DOHH2 (cell line): ENCODE results near the gene KRT24.

Source experiments
- H3F3A ChIP-seq: fragments of 200-600 bp; sonication (generic), shearing (Covaris generic); 2 replicates; pipeline ENCODE4 v1.6.0; 2016; ENCODE audit warnings: antibody characterized with exemption, mild to moderate bottlenecking; ENCODE audit not compliant: control insufficient read depth, insufficient read depth
- H3K27ac ChIP-seq: fragments of 200-600 bp; sonication (generic); 2 replicates; pipeline ENCODE4 v1.5.1; 2014; ENCODE audit warnings: low read depth, mild to moderate bottlenecking, low read length, moderate library complexity
- H3K27me3 ChIP-seq: fragments of 200-600 bp; sonication (generic); 2 replicates; pipeline ENCODE4 v1.6.1; 2014; ENCODE audit warnings: mild to moderate bottlenecking, low read length, mixed read lengths; ENCODE audit not compliant: control insufficient read depth
- H3K36me3 ChIP-seq: fragments of 200-600 bp; sonication (generic); 2 replicates; pipeline ENCODE4 v1.6.1; 2014; ENCODE audit warnings: mild to moderate bottlenecking, low read length, moderate library complexity, mixed read lengths; ENCODE audit not compliant: control insufficient read depth
- H3K4me1 ChIP-seq: fragments of 200-600 bp; sonication (generic); 2 replicates; pipeline ENCODE4 v1.6.1; 2014; ENCODE audit warnings: mild to moderate bottlenecking, low read length, mixed read lengths; ENCODE audit not compliant: control insufficient read depth
- H3K4me2 ChIP-seq: fragments of 200-600 bp; sonication (generic); 2 replicates; pipeline ENCODE4 v1.6.0; 2014; ENCODE audit warnings: mild to moderate bottlenecking, low read length, moderate library complexity
- H3K4me3 ChIP-seq: fragments of 200-600 bp; sonication (generic); 2 replicates; pipeline ENCODE4 v1.5.1; 2014; ENCODE audit warnings: mild to moderate bottlenecking, low read length, mixed read lengths
- H3K79me2 ChIP-seq: fragments of 200-600 bp; sonication (generic); 2 replicates; pipeline ENCODE4 v1.6.1; 2014; ENCODE audit warnings: mild to moderate bottlenecking, low read length, mixed read lengths; ENCODE audit not compliant: control insufficient read depth
- H3K9me2 ChIP-seq: fragments of 200-600 bp; sonication (generic); replicated peaks from 2 replicates; pipeline ENCODE4 v1.6.1; 2014; ENCODE audit warnings: mild to moderate bottlenecking, low read length, mixed read lengths; ENCODE audit not compliant: control insufficient read depth
- H3K9me3 ChIP-seq: fragments of 200-600 bp; sonication (generic); 2 replicates; pipeline ENCODE4 v1.6.1; 2014; ENCODE audit warnings: antibody characterized with exemption, low read length, mixed read lengths; ENCODE audit not compliant: control insufficient read depth, insufficient read depth
- H4K20me1 ChIP-seq: fragments of 200-600 bp; sonication (generic); 2 replicates; pipeline ENCODE4 v1.6.0; 2014; ENCODE audit warnings: low read depth, mild to moderate bottlenecking, antibody characterized with exemption, low read length, moderate library complexity; ENCODE audit not compliant: control insufficient read depth, insufficient read depth
- EZH2phosphoT487 ChIP-seq: fragments of 200-600 bp; sonication (generic); IDR thresholded peaks from 2 replicates; pipeline ENCODE4 v1.6.1; 2017; ENCODE audit warnings: borderline replicate concordance, mild to moderate bottlenecking, antibody characterized with exemption, low read length, moderate library complexity, mixed read lengths
- TF ChIP-seq, protein P1 (sequence below): fragments of 200-600 bp; sonication (generic); IDR thresholded peaks from one replicate; pipeline ENCODE4 v1.5.1; 2014; ENCODE audit warnings: antibody characterized with exemption, mild to moderate bottlenecking, low read depth, low read length; ENCODE audit not compliant: poor library complexity, severe bottlenecking

KRT24 gene

DNA sequence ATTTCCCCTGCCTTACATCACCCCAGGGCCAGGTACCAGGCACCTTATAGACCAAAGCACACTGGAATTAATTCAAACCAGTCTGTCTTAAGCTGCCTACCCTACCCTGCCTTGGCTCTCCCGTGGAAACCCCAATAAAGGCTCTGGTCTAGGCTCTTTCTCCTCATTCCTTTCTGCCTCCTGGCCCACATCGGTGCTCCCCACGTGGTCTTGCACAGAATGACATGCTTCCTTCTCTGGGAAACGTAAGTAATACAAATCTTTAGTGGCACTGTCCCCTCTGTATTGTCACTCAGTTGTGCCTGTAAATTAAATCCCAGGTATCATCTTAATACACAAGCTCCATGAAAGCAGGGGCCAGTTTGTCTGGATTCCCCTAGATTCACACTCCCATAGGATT lies 35.0 kb upstream of the KRT24 start:
- no peak overlapping the region for H3K4me2 ChIP-seq
- peaks cover 10% of the 10 kb centered on the region for H3K27me3 ChIP-seq
- H3K27ac ChIP-seq = no peak overlapping the region
- H3K79me2 ChIP-seq = no peaks in the 10 kb centered on the region
- no peaks in the 10 kb centered on the region for H3F3A ChIP-seq
- H4K20me1 ChIP-seq = no peaks in the 10 kb centered on the region
- 0 out of 2 replicates have a peak, but pooled peaks cover 5% of the 10 kb centered on the region for H3K9me3 ChIP-seq
- TF ChIP-seq EZH2phosphoT487 = no peak
- TF ChIP-seq, protein P1, sequence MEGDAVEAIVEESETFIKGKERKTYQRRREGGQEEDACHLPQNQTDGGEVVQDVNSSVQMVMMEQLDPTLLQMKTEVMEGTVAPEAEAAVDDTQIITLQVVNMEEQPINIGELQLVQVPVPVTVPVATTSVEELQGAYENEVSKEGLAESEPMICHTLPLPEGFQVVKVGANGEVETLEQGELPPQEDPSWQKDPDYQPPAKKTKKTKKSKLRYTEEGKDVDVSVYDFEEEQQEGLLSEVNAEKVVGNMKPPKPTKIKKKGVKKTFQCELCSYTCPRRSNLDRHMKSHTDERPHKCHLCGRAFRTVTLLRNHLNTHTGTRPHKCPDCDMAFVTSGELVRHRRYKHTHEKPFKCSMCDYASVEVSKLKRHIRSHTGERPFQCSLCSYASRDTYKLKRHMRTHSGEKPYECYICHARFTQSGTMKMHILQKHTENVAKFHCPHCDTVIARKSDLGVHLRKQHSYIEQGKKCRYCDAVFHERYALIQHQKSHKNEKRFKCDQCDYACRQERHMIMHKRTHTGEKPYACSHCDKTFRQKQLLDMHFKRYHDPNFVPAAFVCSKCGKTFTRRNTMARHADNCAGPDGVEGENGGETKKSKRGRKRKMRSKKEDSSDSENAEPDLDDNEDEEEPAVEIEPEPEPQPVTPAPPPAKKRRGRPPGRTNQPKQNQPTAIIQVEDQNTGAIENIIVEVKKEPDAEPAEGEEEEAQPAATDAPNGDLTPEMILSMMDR = no peak
- no peaks in the 10 kb centered on the region for H3K36me3 ChIP-seq
- H3K9me2 ChIP-seq = no peaks in the 10 kb centered on the region
- H3K4me3 ChIP-seq = no peak overlapping the region
- no peaks in the 10 kb centered on the region for H3K4me1 ChIP-seq

DNA sequence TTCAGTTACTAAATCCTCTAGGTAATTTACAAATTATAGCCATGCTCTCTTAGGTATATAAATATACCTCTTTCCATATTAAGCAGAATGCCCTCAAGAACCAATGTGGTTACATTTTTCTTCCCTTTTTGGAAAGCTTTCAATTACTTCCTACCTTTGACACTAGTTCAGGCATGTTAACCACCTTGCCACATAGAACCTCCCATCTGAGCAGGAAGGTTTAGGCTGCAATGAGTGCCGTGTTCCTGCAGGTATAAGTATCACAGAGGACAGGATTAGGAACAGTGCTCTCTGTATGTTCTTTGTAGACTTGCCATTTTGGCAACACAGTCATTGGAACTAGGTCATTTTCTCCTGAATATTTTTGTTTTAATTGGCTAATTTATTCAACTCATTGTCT lies 31.5 kb upstream of the KRT24 start:
- H3K9me2 ChIP-seq = no peaks in the 10 kb centered on the region
- peaks cover 16% of the 10 kb centered on the region for H3K27me3 ChIP-seq

DNA sequence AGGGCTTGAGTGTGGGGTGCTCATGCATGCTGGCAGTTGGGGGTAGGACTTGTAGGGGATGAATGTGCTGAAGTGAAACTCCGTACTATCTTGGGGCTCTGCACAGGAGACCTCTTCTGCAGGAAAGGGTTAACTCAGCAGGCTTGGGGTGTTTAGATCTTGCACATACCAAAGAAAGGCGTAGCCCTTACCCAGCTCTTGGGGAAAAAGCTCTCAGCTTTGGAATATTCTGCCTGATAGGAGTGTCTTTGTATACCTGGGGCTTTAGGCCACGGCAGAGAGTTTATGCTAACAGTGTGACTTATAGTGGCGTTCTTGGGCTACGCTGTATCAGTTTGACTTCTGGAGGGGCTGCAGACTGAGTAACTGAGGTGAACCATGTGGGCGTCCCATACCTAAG lies 30.5 kb upstream of the KRT24 start:
- Histone ChIP-seq H3K4me1 (no peaks in the 10 kb centered on the region), H3F3A (no peaks in the 10 kb centered on the region), H3K27me3 (peaks cover 12% of the 10 kb centered on the region), H3K4me3 (no peak overlapping the region), H3K79me2 (no peaks in the 10 kb centered on the region), H3K4me2 (no peak overlapping the region), H3K9me2 (no peaks in the 10 kb centered on the region), H3K9me3 (no peaks in the 10 kb centered on the region), H4K20me1 (no peaks in the 10 kb centered on the region), H3K27ac (no peak overlapping the region), H3K36me3 (no peaks in the 10 kb centered on the region)
- TF ChIP-seq EZH2phosphoT487 = no peak
- TF ChIP-seq, protein P1 = no peak

More for the DNA sequence above, 31.5 kb upstream of the KRT24 start:
- TF ChIP-seq, protein P1 = no peak
- no peak for TF ChIP-seq EZH2phosphoT487
- Histone ChIP-seq H3K4me3 (no peak overlapping the region), H3F3A (no peaks in the 10 kb centered on the region), H3K27ac (no peak overlapping the region), H3K4me2 (no peak overlapping the region), H3K4me1 (no peaks in the 10 kb centered on the region), H3K9me3 (no peaks in the 10 kb centered on the region), H3K79me2 (no peaks in the 10 kb centered on the region), H4K20me1 (no peaks in the 10 kb centered on the region), H3K36me3 (no peaks in the 10 kb centered on the region)
